GM19372 (cell line): ENCODE results near the gene MCAM.

Experiments used
- ATAC-seq: cut with Tn5 transposase; IDR thresholded peaks from one replicate; pipeline ENCODE4 v1.9.1; 2021; ENCODE audit warnings: mild to moderate bottlenecking, low read depth, moderate library complexity; ENCODE audit not compliant: unreplicated experiment

The MCAM gene

GRCh38 chr11:119347242-119347641 lies 30.3 kb upstream of the MCAM start:
- no peak for ATAC-seq

GRCh38 chr11:119346605-119347004 lies 29.7 kb upstream of the MCAM start, which contains the start of gene MFRP:
Gene MFRP, minus strand, starts transcription at chr11:119346705. Its CDS starts 192 bp downstream, at chr11:119346513.
- no peak for ATAC-seq

- no peak for ATAC-seq
These were observed 28.8 kb upstream of the MCAM start for GRCh38 chr11:119345685-119346084.

- no peak for ATAC-seq
These were observed 27.5 kb upstream of the MCAM start for GRCh38 chr11:119344291-119345010.

- no peak for ATAC-seq
These were observed 26.8 kb upstream of the MCAM start for GRCh38 chr11:119343726-119344125.

- no peak for ATAC-seq
These were observed 25.6 kb upstream of the MCAM start for GRCh38 chr11:119342362-119343130.

- no peak for ATAC-seq
These were observed 25.0 kb upstream of the MCAM start for GRCh38 chr11:119342023-119342300.

- ATAC-seq, result no peak
These were observed 24.5 kb upstream of the MCAM start for GRCh38 chr11:119341222-119342022.

- no peak for ATAC-seq
These were observed 23.6 kb upstream of the MCAM start, which contains the start of gene C1QTNF5 for GRCh38 chr11:119340335-119341221. Gene C1QTNF5, minus strand, starts transcription at chr11:119340883. Its CDS starts 486 bp downstream, at chr11:119340397.

GRCh38 chr11:119339589-119340334 lies 22.8 kb upstream of the MCAM start:
- no peak for ATAC-seq

GRCh38 chr11:119338965-119339588 lies 22.1 kb upstream of the MCAM start:
- ATAC-seq, result no peak

- ATAC-seq, result no peak
These were observed 21.5 kb upstream of the MCAM start for GRCh38 chr11:119338318-119338890.

GRCh38 chr11:119337581-119338317 lies 20.8 kb upstream of the MCAM start:
- no peak for ATAC-seq

- no peak for ATAC-seq
These were observed 20.0 kb upstream of the MCAM start for GRCh38 chr11:119336744-119337469.

GRCh38 chr11:119335655-119336543 lies 19.0 kb upstream of the MCAM start:
- ATAC-seq, result no peak

- ATAC-seq, result no peak
These were observed 18.2 kb upstream of the MCAM start for GRCh38 chr11:119335091-119335654.
